SW480 (cell line): ENCODE data around the gene MOXD1.
A peak's percentile ranks its signal among the peaks of the same experiment; 100 is the strongest.
"Not testable (repeated sequence)": the region's sequence is repeated elsewhere in the genome, so short reads cannot be mapped to it uniquely, and the experiment has no call there.

Experiments used
- DNase-seq: peaks from one replicate; pipeline ENCODE4 v3.0.0-alpha.2; 2016; ENCODE audit warnings: low spot score

Gene MOXD1

DNA sequence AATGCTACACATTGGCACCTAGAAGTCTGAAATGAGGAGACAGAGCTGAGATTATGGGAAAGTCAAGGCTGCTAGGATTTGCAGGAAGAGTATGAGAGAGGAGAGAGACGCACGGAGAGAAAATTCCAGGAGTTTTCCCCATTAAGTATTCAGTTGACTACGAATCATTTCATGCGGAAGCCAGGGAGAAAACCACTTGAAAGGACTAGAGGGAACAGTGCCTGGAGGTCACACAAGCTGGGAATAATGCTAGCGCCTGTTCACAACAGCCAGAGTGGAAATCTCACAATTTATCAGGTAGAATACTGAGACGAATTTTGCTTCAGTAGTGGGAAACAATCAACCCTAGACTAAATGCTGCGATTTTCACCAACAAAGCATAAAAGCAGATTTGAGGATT is 118.6 kb downstream of the MOXD1 start:
- peak; percentile 50 for DNase-seq

DNA sequence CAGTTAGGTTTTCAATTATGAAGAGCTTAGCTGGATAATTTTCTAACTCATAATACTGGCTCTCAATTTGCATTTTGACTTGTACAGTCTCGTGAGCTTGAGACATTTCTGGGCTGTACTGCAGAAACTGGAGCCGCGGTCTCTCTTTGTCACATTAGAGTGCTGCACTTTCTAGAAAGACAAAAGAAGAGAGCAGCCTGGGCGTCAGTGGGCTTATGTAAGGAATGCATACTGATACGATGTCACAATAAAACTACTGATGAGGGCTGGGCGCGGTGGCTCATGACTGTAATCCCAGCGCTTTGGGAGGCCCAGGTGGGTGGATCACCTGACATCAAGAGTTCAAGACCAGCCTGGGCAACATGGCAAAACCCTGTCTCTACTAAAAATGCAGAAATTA is 120.8 kb downstream of the MOXD1 start:
- DNase-seq = no peak

DNA sequence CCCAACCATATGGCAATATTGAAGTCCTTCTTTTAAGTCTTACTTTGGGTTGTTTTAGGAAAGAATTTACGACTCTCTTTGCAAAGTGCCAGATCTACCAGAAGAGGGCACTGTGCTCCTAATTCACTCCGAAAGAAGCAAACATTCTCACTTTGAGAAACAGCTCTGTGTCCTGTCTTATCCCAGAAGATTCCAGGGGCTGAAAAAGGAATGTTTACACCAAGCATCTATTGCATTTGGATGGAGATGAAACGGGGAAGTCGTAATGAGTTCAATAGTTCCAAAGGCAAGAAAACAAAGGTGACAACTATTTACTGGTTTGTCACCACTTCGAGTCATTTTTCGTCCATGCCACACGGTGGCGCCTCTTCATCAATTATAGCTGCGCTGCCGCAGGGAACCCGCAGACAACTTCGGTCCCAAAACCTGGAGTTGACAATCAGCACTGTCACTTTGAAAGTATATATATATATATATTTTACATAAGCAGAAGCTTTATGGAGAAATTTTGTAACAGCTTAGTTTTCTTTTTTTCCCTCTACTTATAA is 121.6 kb downstream of the MOXD1 start:
- peak; percentile 56 for DNase-seq

DNA sequence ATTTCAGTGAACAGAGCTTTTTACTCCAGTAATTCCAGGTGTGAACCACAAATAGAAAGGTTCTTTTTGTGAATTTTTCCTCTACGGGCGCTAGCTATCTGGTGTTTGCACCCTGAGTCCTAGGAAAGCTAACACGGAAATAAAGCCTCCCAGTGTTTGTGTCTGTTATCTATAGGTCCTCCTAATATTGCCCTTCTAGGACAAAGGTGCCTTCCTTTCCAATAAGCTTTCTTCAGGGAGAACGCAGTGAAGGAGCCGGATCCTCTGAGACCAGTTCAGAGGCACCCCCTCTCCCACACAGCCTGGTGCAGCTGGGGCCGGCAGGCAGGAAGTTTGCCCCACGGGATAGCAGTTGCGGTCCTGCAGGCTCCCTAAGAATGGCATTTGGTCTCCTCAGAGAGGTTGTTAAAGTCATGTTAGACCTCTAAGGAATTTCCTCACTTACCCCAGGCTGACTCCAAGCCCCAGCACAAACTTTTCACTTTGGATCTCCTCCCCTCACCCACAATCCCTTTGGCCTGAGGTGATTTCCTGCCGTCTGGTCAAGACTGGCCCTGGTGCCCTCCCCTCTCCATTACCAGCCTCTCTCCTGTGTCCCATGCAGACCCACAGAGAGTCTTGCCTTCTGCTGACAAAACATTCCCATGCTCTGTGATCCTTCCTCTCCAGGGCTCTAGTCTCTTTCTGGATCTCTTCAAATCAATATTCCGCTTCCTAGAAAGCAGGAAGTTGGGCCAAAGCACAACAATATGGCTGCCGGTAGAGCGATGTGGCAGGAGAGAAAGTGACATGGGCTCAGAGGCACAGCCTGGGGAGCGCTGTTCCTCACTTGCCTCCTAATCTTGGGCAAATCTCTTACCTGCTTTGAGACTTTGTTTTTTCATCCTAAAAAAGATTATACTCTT is 126.0 kb downstream of the MOXD1 start:
- no peak for DNase-seq

DNA sequence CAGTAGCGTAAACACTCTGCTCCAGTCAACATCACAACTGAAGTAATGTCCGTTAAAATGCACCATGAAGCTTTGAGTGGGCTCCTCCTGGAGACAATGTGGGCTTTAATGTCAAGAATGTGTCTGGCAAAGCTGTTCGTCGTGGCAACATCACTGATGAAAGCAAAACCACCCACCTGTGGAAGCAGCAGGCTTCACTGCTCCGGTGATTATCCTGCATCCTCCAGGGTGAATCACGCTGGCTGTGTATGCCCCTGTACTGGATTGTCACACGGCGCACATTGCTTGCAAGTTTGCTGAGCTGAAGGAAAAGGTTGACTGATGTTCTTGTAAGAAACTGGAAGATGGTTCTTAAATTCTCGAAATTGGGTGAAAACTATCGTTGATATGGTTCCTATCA is 128.5 kb downstream of the MOXD1 start:
- DNase-seq = no peak

DNA sequence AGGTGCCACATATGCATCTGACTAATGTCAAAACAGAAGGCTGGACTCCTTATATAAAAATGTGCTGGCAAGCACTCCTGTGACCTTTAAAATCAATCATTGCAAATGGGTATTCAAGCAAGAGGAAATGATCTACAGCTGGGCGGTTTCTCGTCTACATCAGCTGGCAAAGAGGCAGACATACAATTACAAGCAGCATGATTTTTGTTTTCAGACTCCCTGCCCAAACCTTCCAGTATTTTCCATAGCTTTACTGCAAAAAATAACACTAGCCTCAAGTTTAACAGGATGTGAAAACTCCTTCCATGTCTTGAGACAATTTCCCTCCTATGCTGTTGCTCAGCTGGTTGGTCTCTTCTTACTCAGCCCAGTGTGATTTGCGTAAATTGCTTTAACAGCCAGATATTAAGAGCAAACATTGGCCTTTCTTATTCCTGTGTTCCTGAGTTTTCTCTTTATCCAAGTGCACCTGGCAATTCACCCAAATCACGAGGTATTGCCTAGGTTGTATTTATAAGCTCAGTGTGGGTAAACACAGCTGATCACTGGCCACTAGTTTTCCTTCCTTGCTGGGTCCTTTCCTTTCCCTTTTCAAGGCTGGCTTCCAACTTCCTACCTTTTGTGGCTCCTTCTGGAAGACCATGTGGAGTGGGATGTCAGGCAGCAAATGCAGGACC is 130.4 kb downstream of the MOXD1 start:
- no peak for DNase-seq

DNA sequence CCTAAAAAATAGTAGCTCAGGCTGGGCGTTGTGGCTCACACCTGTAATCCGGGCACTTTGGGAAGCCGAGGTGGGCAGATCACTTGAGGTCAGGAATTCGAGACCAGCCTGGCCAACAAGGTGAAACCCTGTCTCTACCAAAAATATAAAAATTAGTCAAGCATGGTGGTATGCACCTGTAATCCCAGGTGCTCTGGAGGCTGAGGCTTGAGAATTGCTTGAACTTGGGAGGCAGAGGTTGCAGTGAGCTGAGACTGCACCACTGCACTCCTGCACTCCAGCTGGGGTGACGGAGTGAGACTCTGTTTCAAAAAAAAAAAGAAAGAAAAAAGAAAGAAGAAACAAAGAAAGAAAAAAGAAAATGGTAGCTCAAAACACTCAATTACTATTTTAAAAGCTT is 132.6 kb downstream of the MOXD1 start:
- DNase-seq = not testable (repeated sequence)

DNA sequence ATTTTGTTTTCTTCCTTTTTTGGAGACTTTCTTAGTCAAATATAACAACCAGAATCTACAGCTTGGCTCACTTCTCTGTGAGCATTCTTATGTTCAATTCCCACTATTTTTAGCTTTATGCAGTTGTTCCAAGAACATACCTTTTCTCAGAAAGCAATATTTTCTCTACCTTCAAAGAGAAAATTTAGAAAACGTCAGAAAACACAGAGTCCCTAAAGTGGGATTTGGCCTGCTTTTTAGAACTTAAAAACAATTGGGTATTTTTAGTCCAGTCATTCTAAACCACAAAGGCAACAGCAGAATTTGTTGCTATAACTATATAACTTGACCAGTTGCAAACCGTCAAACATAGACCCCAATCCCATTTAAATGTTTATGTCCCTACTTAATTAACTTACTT is 133.1 kb downstream of the MOXD1 start:
- DNase-seq = no peak

DNA sequence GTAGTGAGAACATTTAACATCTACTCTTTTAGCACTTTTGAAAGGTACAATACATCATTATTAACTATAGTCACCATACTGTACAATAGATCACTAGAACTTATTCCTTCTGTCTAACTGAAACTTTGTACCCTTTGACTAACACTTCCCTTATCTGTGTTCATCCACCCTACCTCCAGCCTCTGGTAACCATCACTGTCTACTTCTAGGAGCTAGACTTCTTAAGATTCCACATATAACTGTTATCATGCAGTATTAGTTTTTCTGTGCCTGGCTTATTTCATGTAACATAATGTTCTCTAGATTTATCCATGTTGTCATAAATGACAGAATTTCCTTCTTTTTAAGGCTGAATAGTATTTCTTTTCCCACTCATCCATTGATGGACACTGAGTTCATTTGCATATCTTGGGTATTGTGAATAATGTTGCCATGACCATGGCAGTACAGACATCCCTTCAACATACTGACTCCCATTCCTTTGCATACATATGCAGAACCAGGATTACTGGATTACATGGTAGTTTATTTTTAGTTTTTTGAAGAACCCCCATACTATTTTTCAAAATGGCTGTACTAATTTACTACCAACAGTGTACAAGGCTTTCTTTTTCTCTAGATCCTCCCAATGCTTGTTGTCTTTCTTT is 135.7 kb downstream of the MOXD1 start:
- DNase-seq = no peak

DNA sequence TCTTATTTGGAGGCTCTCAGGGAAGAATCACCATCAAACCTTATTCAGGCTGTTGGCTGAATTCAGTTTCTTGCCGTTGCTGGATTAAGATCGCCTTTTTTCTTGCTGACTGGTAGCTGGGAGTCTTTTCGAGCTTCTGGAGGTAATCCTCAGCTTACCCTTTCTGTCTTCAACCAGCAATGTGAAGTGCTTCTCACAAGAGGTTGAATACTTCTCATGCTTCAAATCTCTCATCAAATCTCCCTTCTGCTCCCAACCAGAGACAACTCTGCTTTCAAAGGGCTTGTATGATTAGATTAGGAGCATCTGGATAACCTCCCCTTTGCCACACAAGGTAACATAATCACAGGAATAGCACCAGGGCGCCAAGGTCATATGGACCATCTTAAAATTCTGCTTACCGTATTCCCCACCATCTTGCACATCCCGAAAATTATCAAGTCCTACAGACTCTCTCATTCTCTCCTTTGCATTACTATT is 137.2 kb downstream of the MOXD1 start:
- no peak for DNase-seq

DNA sequence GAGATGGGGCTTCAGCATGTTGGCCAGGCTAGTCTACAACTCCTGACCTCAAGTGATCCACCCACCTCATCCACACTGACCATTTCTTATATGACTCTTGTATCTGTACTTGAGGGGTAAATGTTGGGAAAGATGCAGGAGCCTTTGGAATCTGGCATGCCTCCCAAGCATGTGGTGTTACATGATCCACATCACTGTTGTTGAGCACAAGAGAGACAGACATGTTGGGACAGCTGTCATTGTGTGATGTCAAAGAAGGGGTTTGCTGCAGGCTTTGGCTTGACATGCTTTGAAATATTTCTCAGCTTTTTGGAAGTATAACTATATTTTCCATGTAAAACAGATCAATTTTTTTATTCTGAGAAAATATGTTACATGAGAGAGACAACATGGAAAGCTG is 139.9 kb downstream of the MOXD1 start:
- no peak for DNase-seq

DNA sequence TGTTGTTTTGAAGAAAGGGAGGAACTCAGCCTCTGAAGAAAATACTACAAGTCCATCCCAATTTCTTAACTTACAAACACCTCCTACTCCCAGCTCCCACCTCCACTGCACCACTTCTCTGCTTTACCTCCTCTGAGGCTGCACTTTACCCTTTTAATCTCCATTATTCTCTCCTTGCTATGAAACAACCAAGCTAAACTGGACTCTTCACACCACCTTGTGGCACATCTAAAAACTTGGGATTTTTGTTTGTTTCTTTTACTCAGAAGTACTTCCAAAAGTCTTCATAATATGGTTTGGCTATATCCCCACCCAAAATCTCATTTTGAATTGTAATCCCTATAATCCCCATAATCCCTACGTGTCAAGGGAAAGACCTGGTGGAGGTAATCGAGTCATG is 142.2 kb downstream of the MOXD1 start:
- no peak for DNase-seq

DNA sequence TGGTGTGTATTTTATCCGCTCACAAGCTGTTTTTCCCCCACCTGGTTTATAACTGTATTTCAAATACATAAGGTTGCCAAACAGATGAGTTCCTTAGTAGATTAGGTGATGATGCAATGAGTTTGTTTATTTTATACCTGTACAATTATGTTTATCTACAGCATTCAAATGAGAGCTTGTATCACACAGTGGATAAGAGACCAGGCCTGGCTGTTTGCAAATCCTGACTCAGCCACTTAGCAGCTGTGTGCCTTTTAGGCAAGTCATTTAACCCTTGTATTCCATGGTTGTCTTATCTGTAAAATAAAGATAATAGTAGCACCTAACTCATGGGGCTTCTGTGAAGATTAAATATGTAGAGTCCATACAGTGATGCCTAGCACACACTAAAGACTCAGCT is 143.7 kb downstream of the MOXD1 start:
- no peak for DNase-seq

DNA sequence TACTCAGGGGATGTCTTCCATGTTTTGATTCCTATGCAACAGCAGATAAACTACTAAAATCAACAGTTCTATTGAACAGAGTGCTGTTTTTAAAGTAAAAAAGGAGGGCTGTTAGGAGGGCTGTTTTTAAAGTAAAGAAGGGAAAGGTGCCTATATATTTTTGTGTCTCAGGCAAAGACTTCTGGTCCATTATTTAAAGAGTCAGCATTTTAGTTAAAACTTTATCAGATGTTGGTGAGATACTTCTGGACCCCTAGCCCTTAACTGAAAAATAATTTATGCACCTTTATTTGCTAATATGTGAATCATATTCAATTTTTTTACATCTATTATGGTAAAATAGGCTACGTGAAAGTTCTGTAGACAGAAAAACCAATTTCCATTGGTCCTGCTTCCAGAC is 144.8 kb downstream of the MOXD1 start:
- DNase-seq = no peak

DNA sequence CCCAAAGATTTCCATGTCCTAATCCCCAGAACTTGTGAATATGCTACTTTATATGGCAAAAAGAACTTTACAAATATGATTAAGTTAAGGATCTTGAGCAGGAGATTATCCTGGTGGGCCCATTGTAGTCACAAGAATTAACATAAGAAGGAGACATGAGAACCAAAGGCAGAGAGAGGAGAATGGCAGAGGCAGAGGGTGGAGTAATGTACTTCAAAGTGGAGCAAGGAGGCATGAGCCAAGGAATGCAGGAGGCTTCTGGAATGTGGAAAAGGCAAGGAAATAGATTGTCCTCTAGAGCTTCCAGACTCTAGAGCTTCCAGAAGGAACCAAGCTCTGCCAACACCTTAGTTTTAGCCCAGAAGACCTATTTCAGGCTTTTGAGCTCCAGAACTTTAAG is 147.4 kb downstream of the MOXD1 start:
- DNase-seq = no peak

DNA sequence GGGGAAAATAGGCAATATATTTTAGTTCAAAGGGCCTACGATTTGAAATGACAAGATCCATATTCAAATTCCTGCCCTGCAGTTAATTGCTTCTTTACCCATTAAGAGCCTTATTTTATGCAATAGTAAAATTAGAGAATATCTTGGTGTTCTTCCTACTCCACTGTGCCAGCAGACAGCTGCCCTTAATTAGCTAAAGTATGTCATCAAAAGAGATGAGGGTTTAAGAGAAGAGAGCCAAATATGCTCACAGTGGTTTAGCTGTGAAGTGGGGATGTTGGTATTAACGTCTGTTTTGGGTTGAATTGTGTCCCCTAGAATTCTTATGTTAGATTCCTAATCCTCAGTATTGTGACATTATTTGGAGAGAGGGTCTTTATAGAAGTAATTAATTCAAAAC is 148.1 kb downstream of the MOXD1 start:
- DNase-seq = no peak

DNA sequence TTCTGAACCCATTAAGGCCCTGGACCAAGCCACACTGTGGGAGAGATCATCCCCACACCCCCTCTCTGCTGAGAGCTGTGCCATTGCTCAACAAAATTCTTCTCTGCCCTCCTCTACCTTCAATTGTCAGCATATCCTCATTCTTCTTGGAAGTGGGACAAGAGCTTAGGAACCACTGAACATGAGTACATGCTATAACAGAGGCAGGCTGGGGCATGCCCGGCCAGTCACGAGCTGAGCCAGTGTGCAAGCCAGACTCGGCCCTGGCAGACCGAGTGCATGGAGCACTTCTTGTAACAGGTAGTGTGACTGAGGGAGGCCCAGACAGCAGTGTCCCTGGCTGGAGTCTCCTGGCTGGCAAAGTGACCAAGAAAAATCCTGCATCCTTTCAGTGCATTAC is 149.2 kb downstream of the MOXD1 start:
- DNase-seq = no peak

DNA sequence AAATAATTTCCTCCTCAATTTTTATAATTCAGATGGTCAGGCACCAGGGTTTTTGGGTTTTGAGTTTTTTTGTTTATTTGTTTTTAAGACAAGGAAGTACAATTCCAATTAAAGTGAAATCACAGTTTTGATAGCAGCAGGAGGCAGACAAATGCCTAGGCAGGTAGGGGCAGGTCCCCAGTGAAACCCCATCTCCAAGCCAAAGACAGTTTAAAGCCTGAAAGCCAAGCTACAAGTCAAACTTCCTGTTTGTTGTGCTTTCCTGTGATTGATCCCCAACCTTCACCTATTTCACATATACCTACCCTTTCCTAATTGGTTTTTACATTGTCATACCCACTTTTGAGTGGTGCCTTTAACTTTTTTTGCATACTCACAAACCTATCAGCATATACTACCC is 149.6 kb downstream of the MOXD1 start:
- DNase-seq = no peak

DNA sequence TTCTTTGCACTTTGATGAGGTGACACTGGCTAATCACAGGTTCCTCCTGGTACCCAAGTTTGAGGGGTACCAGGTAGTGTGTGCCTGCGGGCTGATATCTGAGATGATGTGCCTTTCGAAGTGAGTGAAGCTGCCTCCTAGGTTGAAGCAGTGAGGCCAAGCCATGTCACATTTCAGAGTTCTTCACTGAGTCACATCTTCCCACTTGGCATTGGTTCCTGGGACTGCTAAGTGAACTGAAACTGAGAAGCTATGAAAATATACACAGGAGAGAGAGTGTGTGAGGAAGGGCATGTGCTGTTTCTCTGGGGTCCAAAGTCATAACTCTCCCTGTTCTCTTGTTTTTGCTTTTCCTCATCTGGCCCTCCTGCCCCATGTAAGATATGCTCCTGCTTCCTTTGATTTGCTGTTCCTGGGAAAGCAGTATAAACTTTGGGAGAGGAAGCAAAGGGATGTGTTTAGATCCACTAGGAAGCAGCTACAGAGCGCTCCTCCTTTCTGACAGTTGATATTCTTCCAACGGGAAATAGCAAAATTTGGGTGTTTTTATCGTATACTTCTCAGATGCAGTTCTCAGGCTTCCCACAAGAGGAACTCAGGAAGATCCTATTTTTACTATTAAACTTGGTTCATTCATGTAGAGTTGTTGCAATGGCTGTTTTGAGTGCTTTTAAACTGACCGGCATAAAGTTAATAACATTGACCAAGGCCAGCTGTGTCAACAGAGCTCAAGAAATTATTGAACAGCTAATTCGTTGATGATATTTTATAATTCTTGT is 153.7 kb downstream of the MOXD1 start:
- DNase-seq = no peak

DNA sequence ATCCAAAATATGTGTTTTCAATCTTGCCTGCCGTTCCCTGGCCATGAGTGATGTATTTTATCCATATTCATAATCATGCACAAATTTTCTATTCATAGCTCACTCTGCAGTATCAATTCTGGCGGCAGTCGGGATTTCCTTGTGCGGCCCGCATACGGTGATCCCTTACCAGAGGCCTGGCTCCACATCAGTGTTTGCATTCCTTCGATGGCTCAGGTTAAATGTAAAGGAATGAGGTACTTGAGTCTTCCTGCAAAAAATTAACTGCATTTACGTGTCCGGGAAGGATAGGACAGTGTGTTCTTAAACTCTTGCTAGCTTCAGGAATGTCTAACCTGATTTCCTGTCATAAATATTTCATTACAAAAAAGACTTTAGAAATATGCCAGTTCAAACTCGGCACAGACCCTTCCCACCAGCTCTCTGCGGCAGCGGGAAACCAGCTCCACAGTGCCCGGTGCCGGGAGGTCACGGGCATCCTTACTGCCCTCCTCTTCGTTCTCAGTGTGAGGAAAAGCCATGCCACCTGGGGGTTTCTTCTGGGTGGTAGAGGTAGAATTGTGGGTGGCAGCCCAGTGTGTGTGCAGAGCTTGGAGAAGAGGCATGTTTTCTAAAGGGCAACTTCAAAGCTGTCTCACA is 154.5 kb downstream of the MOXD1 start:
- no peak for DNase-seq

DNA sequence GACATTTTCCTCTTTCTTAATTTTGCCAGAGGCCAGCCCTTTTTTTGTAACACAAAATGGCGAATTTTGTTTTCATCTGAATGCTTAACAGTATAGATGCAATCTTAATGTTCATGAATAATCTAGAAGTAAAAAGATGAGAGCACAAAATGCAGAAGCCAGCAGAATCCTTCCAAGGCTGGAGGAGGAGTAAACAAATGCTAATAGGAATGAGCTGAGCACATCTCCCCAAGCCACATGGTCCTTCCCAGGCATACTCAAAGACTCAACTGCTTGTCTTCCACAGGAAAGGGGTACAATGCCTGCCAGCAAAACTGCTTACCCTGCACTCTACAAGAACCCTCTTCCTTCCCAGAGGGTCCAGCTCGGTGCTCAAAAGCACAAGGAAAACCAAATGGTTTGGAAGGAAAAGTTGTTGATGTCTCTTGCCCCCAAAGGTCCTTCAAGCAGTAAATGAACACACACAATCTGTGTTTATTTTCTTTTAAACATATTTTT is 155.1 kb downstream of the MOXD1 start:
- no peak for DNase-seq
